HG03066 (cell line): ENCODE data around the gene RCBTB2.

ENCODE experiments used
- ATAC-seq: cut with Tn5 transposase; IDR thresholded peaks from one replicate; pipeline ENCODE4 v1.9.1; 2021; ENCODE audit warnings: low read depth; ENCODE audit not compliant: unreplicated experiment

RCBTB2 gene

GRCh38 chr13:48496271-48497161 lies 36.4 kb downstream of the RCBTB2 start:
- ATAC-seq = no peak

GRCh38 chr13:48494874-48495273 lies 38.0 kb downstream of the RCBTB2 start:
- no peak for ATAC-seq

- no peak for ATAC-seq
Observed at GRCh38 chr13:48493851-48494250, 39.0 kb downstream of the RCBTB2 start.

- ATAC-seq = no peak
Observed at GRCh38 chr13:48493066-48493765, 39.7 kb downstream of the RCBTB2 start.

DNA sequence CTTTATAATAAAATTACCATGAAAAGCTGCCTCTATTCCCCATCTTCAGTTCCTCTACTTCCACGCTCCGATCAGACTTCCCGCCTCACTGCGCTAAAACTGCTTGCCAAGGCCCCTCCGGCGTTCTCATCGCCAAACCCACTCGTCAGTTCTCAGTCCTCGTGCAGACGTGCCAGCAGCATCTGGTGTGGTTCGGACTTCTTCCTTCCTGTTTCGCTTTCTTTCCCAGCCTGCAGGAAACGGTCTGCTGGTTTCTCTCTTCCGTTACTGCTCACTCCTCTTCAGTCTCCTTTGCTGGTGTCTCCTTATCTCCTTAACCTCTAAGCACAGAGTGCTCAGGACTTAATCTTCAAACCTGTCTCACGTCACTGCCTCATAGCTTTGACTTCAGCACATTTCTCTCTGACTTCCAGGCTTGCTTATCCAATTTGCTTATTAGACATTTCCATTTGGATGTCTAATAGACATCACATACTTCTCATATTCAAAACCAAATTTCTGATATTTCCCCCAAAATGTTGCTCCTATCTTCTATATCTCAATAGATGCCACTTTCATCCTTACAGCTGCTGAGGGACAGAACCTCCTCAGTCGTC lies 40.3 kb downstream of the RCBTB2 start:
- peak; percentile 65 for ATAC-seq

- ATAC-seq = peak; percentile 46
Observed at GRCh38 chr13:48492096-48492440, 40.8 kb downstream of the RCBTB2 start.

DNA sequence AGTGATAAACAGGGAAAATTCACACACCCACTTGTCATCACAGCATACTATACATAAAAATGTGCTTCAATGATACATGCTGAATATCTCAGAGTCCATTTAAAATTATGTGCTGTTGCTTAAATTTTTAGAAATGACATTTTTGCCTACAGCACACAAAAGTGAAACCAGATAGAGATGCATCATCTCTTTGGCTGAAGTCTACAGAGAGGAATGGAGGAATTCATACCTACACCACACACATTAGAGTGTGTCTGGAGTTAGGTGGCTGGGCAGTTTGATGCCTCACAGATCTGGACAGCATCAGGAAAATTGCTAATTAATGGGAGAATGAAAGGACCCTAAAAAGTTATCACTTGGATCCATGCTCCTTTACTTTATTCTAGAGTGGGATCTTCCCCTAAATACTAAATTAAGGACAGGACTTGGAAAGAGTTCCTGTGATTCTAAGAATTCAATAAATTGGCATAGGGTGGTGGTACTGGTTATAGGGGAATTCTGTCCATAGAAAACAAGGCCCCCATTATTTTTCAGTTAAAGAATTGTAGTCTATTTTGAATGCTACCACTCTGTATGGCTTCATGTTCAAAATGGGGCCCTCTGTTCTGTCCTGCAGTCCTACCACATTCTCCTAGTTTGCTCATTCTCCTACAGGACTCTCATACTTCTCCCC lies 41.3 kb downstream of the RCBTB2 start:
- ATAC-seq = no peak

DNA sequence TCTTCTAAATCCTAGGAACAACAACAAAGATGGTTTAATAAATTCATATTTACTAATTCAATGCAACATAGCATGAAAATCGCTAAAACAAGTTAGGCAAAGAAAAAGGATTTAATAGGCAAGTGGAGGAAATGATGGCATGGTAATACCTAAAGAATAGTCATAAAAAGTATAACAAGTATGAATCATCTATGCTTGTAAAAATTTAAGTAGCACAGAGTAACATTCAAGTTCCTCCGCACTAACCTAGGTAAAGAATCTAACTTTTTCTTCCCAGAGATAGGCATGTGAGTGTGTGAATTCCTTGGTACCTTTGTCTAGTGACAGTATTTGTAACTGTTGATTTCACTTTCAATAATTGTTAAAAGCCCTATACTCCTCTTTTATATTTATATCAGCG lies 42.6 kb downstream of the RCBTB2 start:
- no peak for ATAC-seq

GRCh38 chr13:48489666-48490065 lies 43.2 kb downstream of the RCBTB2 start:
- ATAC-seq = no peak

DNA sequence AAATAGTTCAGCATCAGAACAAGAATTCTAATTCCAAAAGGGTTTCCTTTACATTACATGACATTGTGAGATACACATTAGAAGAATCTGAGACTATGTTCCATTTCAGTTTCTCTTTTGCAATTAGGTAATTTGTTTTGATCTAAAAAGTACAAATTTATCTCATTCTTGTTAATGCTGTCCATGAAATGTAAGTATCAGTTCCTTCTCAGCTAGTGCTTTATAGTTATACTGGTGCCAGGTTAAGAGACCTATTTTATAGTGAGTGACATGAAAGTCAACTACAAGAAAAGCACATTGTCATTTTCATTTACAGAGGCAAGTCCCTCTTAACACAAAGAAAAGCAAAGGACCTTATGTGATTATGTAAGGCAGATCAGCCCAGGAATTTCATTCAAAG lies 43.9 kb downstream of the RCBTB2 start:
- ATAC-seq = no peak

DNA sequence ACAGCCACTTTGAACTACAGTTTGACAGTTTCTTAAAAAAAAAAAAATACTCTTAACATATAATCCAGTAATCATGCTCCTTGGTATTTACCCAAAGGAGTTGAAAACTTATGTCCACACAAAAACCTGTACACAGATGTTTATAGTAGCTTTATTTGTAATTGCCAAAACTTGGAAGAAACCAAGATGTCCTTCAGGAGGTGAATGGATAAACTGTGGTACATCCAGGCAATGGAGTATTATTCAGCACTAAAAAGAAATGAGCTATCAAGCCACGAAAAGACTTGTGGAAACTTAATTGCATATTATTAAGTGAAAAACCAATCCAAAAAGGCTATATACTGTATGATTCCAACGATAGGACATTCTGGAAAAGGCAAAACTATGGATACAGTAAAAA lies 44.9 kb downstream of the RCBTB2 start:
- ATAC-seq = no peak

- no peak for ATAC-seq
Observed at GRCh38 chr13:48486836-48487235, 46.0 kb downstream of the RCBTB2 start.

- no peak for ATAC-seq
Observed at GRCh38 chr13:48486362-48486761, 46.5 kb downstream of the RCBTB2 start.

DNA sequence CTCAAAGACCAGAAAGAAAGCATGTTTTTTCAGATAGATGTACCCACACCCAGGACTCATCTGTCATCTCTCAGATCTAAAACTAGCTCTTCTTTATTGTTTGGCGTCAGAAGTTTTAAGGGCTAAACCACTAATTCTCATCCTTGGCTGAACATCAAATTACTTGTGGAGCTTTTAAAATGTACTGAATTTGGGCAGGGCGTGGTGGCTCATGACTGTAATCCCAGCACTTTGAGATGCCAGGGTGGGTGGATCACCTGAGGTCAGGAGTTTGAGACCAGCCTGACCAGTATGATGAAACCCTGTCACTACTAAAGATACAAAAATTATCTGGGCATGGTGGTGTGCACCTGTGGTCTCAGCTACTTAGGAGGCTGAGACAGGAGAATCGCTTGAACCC lies 47.4 kb downstream of the RCBTB2 start:
- no peak for ATAC-seq

DNA sequence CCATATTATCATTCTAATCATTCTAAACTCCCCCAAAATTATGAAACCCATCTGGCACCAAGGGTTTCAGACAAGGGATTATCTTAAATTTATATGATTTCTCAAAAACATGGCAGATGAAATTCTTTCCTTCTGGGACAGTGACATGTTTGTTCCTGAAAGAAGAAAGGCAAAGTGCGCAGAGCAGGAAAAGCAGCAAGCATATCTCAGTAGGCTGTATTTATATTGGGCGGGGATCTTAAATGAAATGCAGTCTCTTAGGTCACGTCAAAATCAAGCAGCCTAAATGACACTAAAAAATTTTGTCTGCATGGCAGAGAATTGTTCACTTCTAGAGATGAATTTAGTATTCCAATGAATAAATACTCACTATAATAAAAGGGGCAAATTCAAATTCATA lies 49.3 kb downstream of the RCBTB2 start:
- ATAC-seq = no peak

DNA sequence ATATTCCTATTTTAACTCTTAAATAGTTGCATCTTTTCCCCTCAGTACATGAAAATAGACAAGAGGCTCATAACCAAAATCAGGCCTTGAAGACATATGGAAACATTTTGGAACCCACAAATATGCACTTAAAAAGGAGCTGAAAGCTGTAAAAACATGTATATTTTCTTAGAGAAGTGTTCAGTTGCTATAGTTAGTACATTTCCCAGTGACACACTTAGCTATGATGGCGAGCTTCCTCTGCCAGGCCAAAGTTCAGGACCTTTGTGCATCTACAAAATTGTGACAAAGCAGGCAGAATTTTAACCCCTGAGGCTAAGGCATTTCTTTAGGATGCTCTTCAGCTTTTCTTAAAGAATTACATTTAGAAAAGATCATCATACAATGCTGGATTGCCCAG lies 54.5 kb downstream of the RCBTB2 start:
- no peak for ATAC-seq

- ATAC-seq = peak; percentile 57
Observed at GRCh38 chr13:48477191-48477855, 55.6 kb downstream of the RCBTB2 start.

DNA sequence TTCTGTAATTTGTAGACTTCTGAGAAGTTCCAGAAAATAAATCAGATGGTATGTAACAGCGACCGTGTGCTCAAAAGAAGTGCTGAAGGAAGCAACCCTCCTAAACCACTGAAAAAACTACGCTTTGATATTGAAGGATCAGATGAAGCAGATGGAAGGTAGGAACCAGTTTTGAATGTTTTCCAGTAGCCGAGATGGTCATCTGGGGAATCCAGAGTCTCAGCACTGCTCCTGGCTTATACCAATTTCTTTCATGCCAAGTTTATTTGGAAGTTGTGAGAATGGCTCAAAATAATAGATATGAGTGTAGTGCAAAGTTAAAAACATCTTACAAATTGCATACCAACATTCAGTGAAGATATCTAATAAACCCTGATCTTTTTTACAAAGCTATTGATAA lies 56.2 kb downstream of the RCBTB2 start:
- no peak for ATAC-seq

- no peak for ATAC-seq
Observed at GRCh38 chr13:48476215-48476614, 56.7 kb downstream of the RCBTB2 start.

GRCh38 chr13:48475230-48475629 lies 57.6 kb downstream of the RCBTB2 start:
- ATAC-seq = no peak
